HG02973 (cell line): ENCODE results near the gene MSH3.

Source experiments
- ATAC-seq: cut with Tn5 transposase; IDR thresholded peaks from one replicate; pipeline ENCODE4 v1.9.1; 2021; ENCODE audit warnings: moderate library complexity; ENCODE audit not compliant: unreplicated experiment

MSH3 gene

DNA sequence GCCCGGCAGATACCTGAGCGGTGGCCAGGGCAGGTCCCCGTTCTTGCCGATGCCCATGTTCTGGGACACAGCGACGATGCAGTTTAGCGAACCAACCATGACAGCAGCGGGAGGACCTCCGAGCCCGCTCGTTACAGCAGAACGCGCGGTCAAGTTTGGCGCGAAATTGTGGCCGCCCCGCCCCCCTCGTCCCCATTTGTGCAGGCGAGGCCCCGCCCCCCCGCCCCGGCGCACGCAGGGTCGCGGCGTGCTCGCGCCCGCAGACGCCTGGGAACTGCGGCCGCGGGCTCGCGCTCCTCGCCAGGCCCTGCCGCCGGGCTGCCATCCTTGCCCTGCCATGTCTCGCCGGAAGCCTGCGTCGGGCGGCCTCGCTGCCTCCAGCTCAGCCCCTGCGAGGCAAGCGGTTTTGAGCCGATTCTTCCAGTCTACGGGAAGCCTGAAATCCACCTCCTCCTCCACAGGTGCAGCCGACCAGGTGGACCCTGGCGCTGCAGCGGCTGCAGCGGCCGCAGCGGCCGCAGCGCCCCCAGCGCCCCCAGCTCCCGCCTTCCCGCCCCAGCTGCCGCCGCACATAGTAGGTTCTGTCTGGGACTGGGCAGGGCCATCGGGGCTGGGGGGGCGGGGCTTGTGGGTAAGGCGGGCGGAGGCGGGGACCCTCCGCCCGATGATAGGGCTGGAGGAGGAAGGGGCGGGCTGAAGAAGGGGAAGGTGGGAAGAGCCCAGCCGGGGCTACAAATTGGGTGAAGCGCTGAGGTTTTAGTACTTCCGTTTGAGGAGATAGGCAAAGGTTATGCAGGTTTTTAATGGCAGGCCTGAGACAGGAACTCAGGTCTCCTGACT, at the start of gene MSH3, which contains the start of gene DHFR:
MSH3 (plus strand) TSS at position 262 of the 840 bp plus-strand sequence; CDS start at position 338, 76 bp downstream.
DHFR (minus strand) TSS at position 593 of the 840 bp plus-strand sequence; CDS start at position 99, 494 bp downstream.
- ATAC-seq: peak; percentile 33

- ATAC-seq: no peak
These were observed 47.1 kb upstream of the MSH3 start for GRCh38 chr5:80607343-80607742.

DNA sequence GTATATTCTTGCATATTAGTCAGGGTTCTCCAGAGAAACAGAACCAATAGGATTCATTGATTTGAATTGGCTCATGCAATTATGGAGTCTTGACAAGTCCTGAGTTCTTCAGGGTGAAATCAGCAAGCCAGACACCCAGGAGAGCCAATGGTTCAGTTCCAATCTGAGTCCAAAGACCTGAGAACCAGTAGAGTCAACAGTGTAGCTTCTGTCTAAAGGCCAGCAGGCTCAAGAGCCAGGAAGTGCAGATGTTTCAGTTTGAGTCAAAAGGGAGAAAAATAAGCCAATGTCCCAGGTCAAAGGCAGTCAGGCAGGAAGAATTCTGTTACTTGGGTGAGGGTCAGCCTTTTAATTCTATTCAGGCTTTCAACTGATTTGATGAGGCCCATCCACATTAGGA, 46.6 kb upstream of the MSH3 start:
- ATAC-seq: peak; percentile 65

GRCh38 chr5:80608731-80609130, 45.7 kb upstream of the MSH3 start:
- ATAC-seq: no peak

DNA sequence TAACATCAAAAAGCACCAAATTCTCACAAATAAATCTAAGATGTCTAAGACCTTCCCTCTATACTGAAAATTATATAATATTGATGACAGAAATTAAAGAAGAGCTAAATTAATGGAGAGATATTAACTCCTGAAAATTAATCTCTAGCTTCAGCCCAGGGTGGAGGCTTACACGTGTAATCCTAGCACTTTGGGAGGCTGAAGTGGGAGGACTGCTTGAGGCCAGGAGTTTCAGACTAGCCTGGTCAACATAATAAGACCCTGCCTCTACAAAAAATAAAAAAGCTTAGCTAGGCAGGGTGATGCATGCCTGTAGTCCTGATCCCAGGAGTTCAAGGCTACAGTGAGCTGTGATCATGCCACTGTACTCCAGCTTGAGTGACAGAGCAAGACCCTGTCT, 44.8 kb upstream of the MSH3 start:
- no peak for ATAC-seq

- no peak for ATAC-seq
These were observed 39.1 kb upstream of the MSH3 start for GRCh38 chr5:80615266-80615914.

- no peak for ATAC-seq
These were observed 36.0 kb upstream of the MSH3 start for GRCh38 chr5:80618438-80618837.

DNA sequence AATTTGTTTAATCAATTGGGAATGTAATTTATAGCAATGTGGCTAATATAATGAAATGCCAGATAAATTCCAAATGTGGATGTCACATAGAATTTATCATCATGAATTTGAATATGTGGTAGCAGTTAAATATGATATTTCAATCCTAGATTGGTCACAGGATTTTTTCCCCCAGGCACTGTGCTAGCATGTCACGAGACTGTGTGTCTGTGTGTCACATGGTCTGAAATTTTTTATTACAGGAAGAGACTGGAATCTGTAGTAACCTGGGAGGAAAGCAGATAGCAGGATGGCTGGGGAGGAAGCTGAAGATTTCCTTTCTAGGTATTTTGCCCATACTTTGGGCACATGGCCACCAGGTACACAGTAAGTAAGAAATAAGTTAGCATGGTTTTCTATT, 35.4 kb upstream of the MSH3 start:
- ATAC-seq: no peak

GRCh38 chr5:80620211-80620610, 34.2 kb upstream of the MSH3 start:
- no peak for ATAC-seq

- no peak for ATAC-seq
These were observed 31.7 kb upstream of the MSH3 start for GRCh38 chr5:80622756-80623155.

GRCh38 chr5:80623999-80624398, 30.5 kb upstream of the MSH3 start:
- no peak for ATAC-seq

GRCh38 chr5:80625230-80625629, 29.2 kb upstream of the MSH3 start:
- ATAC-seq: no peak

- no peak for ATAC-seq
These were observed 25.2 kb upstream of the MSH3 start for GRCh38 chr5:80629281-80629680.

DNA sequence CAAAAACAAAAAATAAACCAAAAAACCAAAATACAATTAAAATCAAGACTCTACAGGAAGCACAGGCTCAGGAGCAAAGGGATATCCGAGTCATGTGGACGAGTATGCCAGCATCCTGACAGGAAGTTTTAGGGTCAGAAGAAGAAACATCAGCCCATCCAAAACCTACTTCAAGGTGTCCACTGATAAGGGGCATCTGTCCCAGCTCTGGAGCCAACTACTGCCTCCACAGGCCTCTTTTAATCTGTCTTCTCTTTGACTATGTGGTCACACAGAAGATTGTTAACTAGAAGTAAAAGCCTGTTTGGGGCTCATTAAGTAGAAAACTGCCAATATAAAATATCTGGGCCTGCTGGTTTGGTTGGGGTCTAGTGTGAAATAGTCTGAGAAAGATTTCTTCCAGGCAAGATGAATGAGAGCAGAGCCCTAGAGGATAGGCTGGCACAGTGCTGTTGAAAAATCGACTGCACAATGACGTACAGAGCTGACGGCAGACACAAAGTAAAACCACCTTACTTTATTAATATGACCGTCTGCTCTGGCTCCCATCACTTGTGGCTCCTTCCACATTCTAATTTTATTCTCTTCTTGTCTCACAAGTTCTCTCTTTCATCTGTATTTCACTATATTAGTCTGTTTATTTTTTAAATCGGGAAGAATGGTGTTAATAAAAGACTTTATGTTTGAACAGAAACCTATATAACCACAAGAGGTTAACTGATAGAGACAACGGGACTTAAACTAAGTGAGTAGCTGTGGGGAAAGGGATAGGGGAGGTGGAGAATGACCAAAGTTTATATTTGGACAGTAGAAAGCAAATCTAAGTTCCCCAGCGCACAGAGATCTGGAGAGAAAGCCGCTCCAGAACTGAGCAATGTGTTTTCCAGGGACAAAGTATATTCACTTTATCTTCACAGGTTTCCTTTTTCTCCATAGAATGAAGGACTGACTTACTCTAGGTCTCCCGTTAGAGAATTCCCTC, 22.9 kb upstream of the MSH3 start:
- ATAC-seq: no peak

DNA sequence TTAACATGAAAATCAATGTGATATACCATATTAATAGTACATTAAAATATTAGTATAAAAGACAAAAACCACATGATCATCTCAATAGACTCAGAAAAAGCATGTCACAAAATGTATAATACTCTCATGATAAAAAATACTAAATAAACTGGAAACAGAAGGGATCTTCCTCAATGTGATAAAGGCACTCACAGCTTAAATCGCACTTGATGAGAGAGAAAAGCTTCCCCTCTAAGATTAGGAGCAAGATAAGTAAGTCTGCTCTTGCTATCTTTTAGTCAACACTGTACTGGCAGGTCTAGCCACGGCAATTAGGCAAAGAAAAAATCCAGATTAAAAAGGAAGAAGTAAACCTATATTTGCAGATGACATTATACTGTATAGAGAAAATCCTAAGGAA, 21.8 kb upstream of the MSH3 start:
- no peak for ATAC-seq

- ATAC-seq: no peak
These were observed 20.3 kb upstream of the MSH3 start for GRCh38 chr5:80634193-80634592.

DNA sequence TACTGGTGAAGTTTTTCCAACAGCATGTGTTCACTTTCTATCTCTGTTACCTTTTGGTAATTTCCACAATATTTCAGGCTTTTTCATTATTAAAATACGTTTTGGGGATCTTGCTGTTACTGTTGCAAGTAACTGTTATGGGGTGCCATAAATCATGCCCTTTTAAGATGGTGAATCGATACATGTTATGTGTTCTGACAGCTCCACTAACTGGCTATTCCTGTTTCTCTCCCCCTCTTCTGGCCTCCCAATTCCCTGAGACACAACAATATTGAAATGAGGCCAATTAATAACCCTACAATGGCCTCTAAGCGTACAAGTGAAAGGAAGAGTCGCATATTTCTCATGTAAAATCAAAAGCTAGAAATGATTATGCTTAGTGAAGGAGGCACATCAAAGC, 13.1 kb upstream of the MSH3 start:
- no peak for ATAC-seq

DNA sequence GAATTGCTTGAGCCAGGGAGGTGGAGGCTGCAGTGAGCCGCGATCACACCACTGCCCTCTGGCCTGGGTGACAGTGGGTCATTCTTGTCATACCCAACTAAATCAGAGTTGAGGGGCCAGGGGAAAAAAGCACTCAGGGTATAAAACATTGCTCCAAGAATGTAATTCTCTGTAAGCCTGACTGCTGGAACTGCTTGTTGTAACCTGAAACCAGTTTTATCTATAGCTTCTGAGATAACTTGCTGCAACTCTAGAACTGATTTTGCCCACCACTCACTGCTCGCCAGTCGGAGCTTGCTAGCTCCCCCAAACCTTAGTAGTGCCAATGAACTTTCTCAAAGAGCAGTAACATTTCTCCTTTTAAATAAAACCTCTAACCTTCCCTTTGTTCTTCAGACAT, 9.6 kb upstream of the MSH3 start:
- no peak for ATAC-seq

DNA sequence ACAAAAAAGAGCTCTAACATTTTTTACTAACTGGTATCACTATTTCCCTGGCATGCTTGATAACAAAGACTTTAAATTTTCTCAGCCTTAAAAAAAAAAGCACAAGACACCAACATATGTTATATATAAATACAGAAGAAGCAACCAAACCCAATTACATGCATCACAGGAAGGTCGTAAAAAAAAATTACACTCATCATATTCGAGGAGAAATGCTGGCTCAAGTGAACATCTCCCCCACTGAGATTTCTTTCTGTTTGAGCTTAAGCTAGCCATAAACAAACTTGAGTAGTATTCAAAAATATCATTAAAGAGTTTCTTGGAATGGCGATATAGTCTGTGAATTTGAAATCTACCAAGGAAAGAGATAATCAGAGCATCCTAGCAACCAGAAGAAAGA, 7.5 kb upstream of the MSH3 start:
- no peak for ATAC-seq

GRCh38 chr5:80653502-80653901, 950 bp upstream of the MSH3 start:
- no peak for ATAC-seq

DNA sequence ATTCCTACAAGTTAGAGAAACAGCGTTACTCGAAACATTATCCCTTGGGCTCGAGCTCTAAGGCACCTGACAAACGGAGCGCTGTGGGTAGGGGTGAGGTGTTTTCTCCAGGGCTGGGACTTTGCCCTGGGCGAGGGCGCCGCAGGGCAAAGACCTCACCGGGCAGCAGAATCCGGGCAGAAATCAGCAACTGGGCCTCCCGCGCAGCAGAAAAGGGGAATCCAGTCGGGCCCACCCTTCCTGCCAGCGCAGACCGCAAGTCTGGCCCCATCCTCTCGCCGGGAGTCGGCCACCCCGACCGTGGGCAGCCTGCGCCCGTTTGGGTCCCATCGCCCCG, 430 bp upstream of the MSH3 start:
- ATAC-seq: no peak
